Activated CD8-positive, alpha-beta T cell treated with anti-CD3 and anti-CD28 coated beads for 36 hours (primary cell): Measurements from ENCODE around the gene PRKCE. TPM values are rescaled to one million over a fixed set of nuclear protein-coding genes. Genes with fewer than 3 reads are reported as not detected.

Experiments
- ATAC-seq: fragments of 200-7000 bp; cut with Tn5 transposase; one replicate; pipeline ENCODE4 v1.10.0; 2021; ENCODE audit warnings: mild to moderate bottlenecking, moderate library complexity
- CTCF ChIA-PET: fragments of 350-600 bp; sonication (Branson Sonifier 250); formaldehyde crosslinking; loops from one replicate; lab custom pipeline; 2021; ENCODE audit warnings: antibody characterized with exemption; lab: Charles Lee
- POLR2A ChIA-PET: fragments of 350-600 bp; sonication (Branson Sonifier 250); formaldehyde crosslinking; loops from one replicate; lab custom pipeline; 2021; ENCODE audit warnings: antibody characterized with exemption; lab: Charles Lee
- DNase-seq: peaks from one replicate; pipeline ENCODE4 v3.0.0-alpha.2; 2020
- H3K27ac Mint-ChIP-seq: one replicate; pipeline ENCODE4 v1.8.0; 2021; ENCODE audit warnings: mild to moderate bottlenecking, mixed read lengths
- H3K27me3 Mint-ChIP-seq: one replicate; pipeline ENCODE4 v1.8.0; 2021; ENCODE audit warnings: mixed read lengths
- H3K36me3 Mint-ChIP-seq: one replicate; pipeline ENCODE4 v1.8.0; 2021; ENCODE audit warnings: low read depth, mixed read lengths
- H3K4me1 Mint-ChIP-seq: one replicate; pipeline ENCODE4 v1.8.0; 2021; ENCODE audit warnings: low read depth, mixed read lengths
- H3K4me3 Mint-ChIP-seq: one replicate; pipeline ENCODE4 v1.8.0; 2021; ENCODE audit warnings: mild to moderate bottlenecking, moderate library complexity, mixed read lengths
- H3K9me3 Mint-ChIP-seq: one replicate; pipeline ENCODE4 v1.8.0; 2021; ENCODE audit warnings: mixed read lengths
- intact Hi-C: fragments of 100-400 bp; cut with micrococcal nuclease; formaldehyde crosslinking; loops from one replicate; pipeline ENCODE4 v1.10.0; 2022
- total RNA-seq, 2 experiments: library from RNA; stranded (reverse); gene quantifications; one replicate each; pipeline ENCODE4 v1.2.3, GENCODE V29; 2021
- TF ChIP-seq, protein P1 (sequence below): fragments of 200-600 bp; IDR thresholded peaks from one replicate; pipeline ENCODE4 v1.8.0; 2022; ENCODE audit warnings: antibody characterized with exemption, mild to moderate bottlenecking

Gene PRKCE
- total RNA-seq, 2 experiments from 2014 or later: 11.5 to 11.9 TPM

- Mint-ChIP-seq H3K27me3 (no peaks in the 10 kb centered on the region), H3K36me3 (no peaks in the 10 kb centered on the region), H3K9me3 (no peaks in the 10 kb centered on the region), H3K4me1 (no peaks in the 10 kb centered on the region), H3K27ac (no peak overlapping the region), H3K4me3 (no peak overlapping the region)
- intact Hi-C loops: no loop called here
- TF ChIP-seq, protein P1, sequence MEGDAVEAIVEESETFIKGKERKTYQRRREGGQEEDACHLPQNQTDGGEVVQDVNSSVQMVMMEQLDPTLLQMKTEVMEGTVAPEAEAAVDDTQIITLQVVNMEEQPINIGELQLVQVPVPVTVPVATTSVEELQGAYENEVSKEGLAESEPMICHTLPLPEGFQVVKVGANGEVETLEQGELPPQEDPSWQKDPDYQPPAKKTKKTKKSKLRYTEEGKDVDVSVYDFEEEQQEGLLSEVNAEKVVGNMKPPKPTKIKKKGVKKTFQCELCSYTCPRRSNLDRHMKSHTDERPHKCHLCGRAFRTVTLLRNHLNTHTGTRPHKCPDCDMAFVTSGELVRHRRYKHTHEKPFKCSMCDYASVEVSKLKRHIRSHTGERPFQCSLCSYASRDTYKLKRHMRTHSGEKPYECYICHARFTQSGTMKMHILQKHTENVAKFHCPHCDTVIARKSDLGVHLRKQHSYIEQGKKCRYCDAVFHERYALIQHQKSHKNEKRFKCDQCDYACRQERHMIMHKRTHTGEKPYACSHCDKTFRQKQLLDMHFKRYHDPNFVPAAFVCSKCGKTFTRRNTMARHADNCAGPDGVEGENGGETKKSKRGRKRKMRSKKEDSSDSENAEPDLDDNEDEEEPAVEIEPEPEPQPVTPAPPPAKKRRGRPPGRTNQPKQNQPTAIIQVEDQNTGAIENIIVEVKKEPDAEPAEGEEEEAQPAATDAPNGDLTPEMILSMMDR: no peak
- ATAC-seq (no peak), DNase-seq (no peak)
- POLR2A ChIA-PET: no interaction called here
- CTCF ChIA-PET: no interaction called here
Observed at GRCh38 chr2:45716915-45717314, 65.4 kb downstream of the PRKCE start.

GRCh38 chr2:45720210-45720609 is 68.7 kb downstream of the PRKCE start:
- POLR2A ChIA-PET: no interaction called here
- CTCF ChIA-PET: interaction anchor here (0.8 kb wide), 1 partner anchor 33 kb away, joined by 3 read pairs; no protein-coding TSS in a partner anchor

DNA sequence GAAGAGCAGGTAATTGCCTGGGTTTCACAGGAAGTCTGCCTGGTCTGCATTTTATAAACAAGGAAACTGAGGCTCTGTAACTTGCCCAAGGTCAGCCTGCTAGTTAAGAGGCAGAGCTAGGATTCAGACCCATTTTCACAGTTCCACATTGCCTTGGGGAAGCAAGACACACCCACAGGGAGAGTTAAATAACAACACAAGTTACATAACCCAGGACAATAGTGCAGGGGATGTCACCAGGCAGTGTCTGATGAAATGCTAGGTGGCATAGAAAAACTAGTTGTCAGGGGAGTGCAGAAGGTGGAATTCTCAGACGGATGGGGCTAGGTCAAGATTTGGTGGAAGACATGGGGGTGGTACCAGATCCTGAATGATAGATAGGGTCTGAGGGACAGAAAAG is 69.7 kb downstream of the PRKCE start:
- Mint-ChIP-seq H3K9me3 (no peaks in the 10 kb centered on the region), H3K36me3 (no peaks in the 10 kb centered on the region), H3K27ac (no peak overlapping the region), H3K4me1 (peaks cover 11% of the 10 kb centered on the region), H3K27me3 (no peaks in the 10 kb centered on the region), H3K4me3 (no peak overlapping the region)
- intact Hi-C loops: no loop called here
- DNase-seq (no peak), ATAC-seq (no peak)
- ChIA-PET POLR2A (no interaction called here), CTCF (no interaction called here)
- TF ChIP-seq, protein P1: no peak

More at GRCh38 chr2:45720210-45720609, 68.7 kb downstream of the PRKCE start:
- H3K27me3 Mint-ChIP-seq: no peaks in the 10 kb centered on the region
- no peak overlapping the region for H3K27ac Mint-ChIP-seq
- ATAC-seq (no peak), DNase-seq (no peak)
- H3K9me3 Mint-ChIP-seq: no peaks in the 10 kb centered on the region
- peaks cover 11% of the 10 kb centered on the region for H3K4me1 Mint-ChIP-seq
- no peaks in the 10 kb centered on the region for H3K36me3 Mint-ChIP-seq
- TF ChIP-seq, protein P1: no peak
- H3K4me3 Mint-ChIP-seq: no peak overlapping the region
- intact Hi-C loops: no loop called here

DNA sequence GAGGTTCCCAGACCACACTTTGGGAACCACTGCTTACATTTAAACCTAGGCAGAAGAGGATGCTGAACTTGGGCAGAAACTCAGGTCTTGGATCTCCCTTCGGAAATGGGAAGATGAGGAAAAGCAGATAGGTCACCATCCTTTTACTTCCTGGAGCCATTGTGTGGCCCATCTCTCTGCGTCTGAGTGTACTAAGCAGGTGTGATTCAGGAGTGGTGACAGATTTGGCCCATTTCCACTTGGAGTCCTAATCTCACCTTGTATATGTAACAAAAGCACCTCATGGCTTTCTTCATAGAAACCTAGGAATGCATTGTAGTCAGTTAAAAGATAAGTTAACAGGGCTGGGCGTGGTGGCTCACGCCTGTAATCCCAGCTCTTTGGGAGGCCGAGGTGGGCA is 71.0 kb downstream of the PRKCE start:
- no peak for ATAC-seq
- ChIA-PET CTCF (no interaction called here), POLR2A (no interaction called here)
- H3K9me3 Mint-ChIP-seq: no peaks in the 10 kb centered on the region
- no peaks in the 10 kb centered on the region for H3K36me3 Mint-ChIP-seq
- no peak overlapping the region for H3K27ac Mint-ChIP-seq
- peaks cover 11% of the 10 kb centered on the region for H3K4me1 Mint-ChIP-seq
- no peaks in the 10 kb centered on the region for H3K27me3 Mint-ChIP-seq
- DNase-seq: no peak
- no peak overlapping the region for H3K4me3 Mint-ChIP-seq
- intact Hi-C loops: no loop called here
- TF ChIP-seq, protein P1: no peak

GRCh38 chr2:45723857-45724256 is 72.4 kb downstream of the PRKCE start:
- DNase-seq (no peak), ATAC-seq (no peak)
- Mint-ChIP-seq H3K27ac (no peak overlapping the region), H3K36me3 (no peaks in the 10 kb centered on the region), H3K4me3 (no peak overlapping the region), H3K4me1 (peaks cover 11% of the 10 kb centered on the region), H3K27me3 (no peaks in the 10 kb centered on the region), H3K9me3 (no peaks in the 10 kb centered on the region)
- TF ChIP-seq, protein P1: no peak
- intact Hi-C loops: no loop called here
- ChIA-PET POLR2A (no interaction called here), CTCF (no interaction called here)
